K562 (cell line): ENCODE measurements around the gene CNTN6. TPM values are rescaled to one million over a fixed set of nuclear protein-coding genes. Genes with fewer than 3 reads are reported as not detected.

ENCODE experiments used
- ATAC-seq: fragments of 200-7000 bp; cut with Tn5 transposase; 3 replicates; pipeline ENCODE4 v1.9.1; 2020; ENCODE audit warnings: moderate library complexity
- BruUV-seq: library from RNA; stranded (reverse); fragments of 400-500 nt; replicated peaks from 2 replicates; lab custom pipeline; 2021; lab: Mats Ljungman, UMichigan
- CTCF ChIA-PET: fragments of 300-600 bp; formaldehyde crosslinking; extraction: SDS; loops from one replicate; lab custom pipeline; 2021; ENCODE audit warnings: low intra/inter-chr PET ratio; lab: Yijun Ruan, JAX
- POLR2A ChIA-PET: fragments of 300-600, 350-650 bp; sonication (Branson Sonifier 250); formaldehyde crosslinking; extraction: SDS; loops from one replicate; lab custom pipeline; 2021; ENCODE audit warnings: antibody characterized with exemption, inconsistent platforms; lab: Yijun Ruan, JAX
- DNase-seq, 4 experiments: peaks; one replicate each; pipeline versions ENCODE4 v3.0.0 to v3.0.0-alpha.2; 2011 to 2018; ENCODE audit warnings: low spot score in 3 of 4, mixed read lengths in 3 of 4; ENCODE audit errors: extremely low read depth in 1 of 4
- FAIRE-seq: peaks from 2 replicates; lab custom pipeline; 2011; peaks lifted over from hg19 to GRCh38; lab: Jason Lieb, UNC
- H2AFZ ChIP-seq: 2 replicates; pipeline ENCODE4 v1.6.0; 2011; ENCODE audit warnings: low read depth, low read length, control low read depth, inconsistent platforms
- H3K27ac ChIP-seq: fragments of 200-600 bp; 3 replicates; pipeline ENCODE4 v1.8.0; 2011; ENCODE audit warnings: low read depth, mild to moderate bottlenecking, control low read depth, inconsistent platforms, low read length, moderate library complexity, mixed read lengths; ENCODE audit errors: extremely low read depth
- H3K27me3 ChIP-seq, 2 experiments: fragments of 300-600 bp in 1 of 2; 2 replicates in 1 of 2; 3 replicates in 1 of 2; pipeline versions ENCODE4 v1.6.0 to v1.8.0; 2011; ENCODE audit warnings: inconsistent platforms in 2 of 2, low read length in 2 of 2, mild to moderate bottlenecking in 1 of 2, mixed read lengths in 1 of 2, moderate library complexity in 1 of 2; ENCODE audit not compliant: control insufficient read depth in 2 of 2, insufficient read depth in 2 of 2
- H3K36me3 ChIP-seq: fragments of 300-600 bp; 3 replicates; pipeline ENCODE4 v1.8.0; 2011; ENCODE audit warnings: mild to moderate bottlenecking, low read length, inconsistent platforms; ENCODE audit not compliant: control insufficient read depth, insufficient read depth
- H3K4me1 ChIP-seq, 2 experiments: fragments of 200-600 bp in 1 of 2; replicated peaks in 1 of 2; 2 replicates in 1 of 2; 3 replicates in 1 of 2; pipeline versions ENCODE4 v1.5.1 to v1.8.0; 2011; ENCODE audit warnings: inconsistent platforms in 2 of 2, low read length in 2 of 2, mild to moderate bottlenecking in 1 of 2, mixed read lengths in 1 of 2, moderate library complexity in 1 of 2; ENCODE audit not compliant: control insufficient read depth in 2 of 2, insufficient read depth in 2 of 2
- H3K4me2 ChIP-seq: 2 replicates; pipeline ENCODE4 v1.6.1; 2011; ENCODE audit warnings: low read length, control low read depth, inconsistent platforms, mixed read lengths; ENCODE audit not compliant: insufficient read depth
- H3K4me3 ChIP-seq: fragments of 200-600 bp; sonication (generic), shearing (Covaris generic); 2 replicates; pipeline ENCODE4 v1.5.1; 2016; ENCODE audit warnings: control low read depth, inconsistent platforms
- H3K79me2 ChIP-seq: fragments of 200-600 bp; 3 replicates; pipeline ENCODE4 v1.8.0; 2011; ENCODE audit warnings: low read length, inconsistent platforms; ENCODE audit not compliant: control insufficient read depth, insufficient read depth
- H3K9ac ChIP-seq, 2 experiments: 2 replicates each; pipeline versions ENCODE4 v1.6.0 to v1.6.1; 2011; ENCODE audit warnings: low read depth in 2 of 2, low read length in 2 of 2, control low read depth in 1 of 2, inconsistent platforms in 1 of 2, mild to moderate bottlenecking in 1 of 2, mixed read lengths in 1 of 2; ENCODE audit not compliant: insufficient read depth in 1 of 2
- H3K9me1 ChIP-seq: one replicate; pipeline ENCODE4 v1.6.0; 2011; ENCODE audit warnings: inconsistent platforms, mild to moderate bottlenecking, low read length, moderate library complexity; ENCODE audit not compliant: control insufficient read depth, insufficient read depth
- H3K9me3 ChIP-seq: replicated peaks from 2 replicates; pipeline ENCODE4 v1.5.1; 2011; ENCODE audit warnings: low read depth, low read length, inconsistent platforms; ENCODE audit not compliant: control insufficient read depth, insufficient read depth
- H4K20me1 ChIP-seq: replicated peaks from 2 replicates; pipeline ENCODE4 v1.6.1; 2011; ENCODE audit warnings: low read length, inconsistent platforms, mixed read lengths; ENCODE audit not compliant: control insufficient read depth, insufficient read depth
- DDX20 ChIP-seq: fragments of 450-650 bp; IDR thresholded peaks from 2 replicates; pipeline ENCODE4 v1.6.1; 2016; ENCODE audit warnings: missing genetic modification characterization, low read depth, mild to moderate bottlenecking, missing compliant biosample characterization, moderate library complexity
- SRSF9 ChIP-seq: fragments of 200-400 bp; formaldehyde crosslinking; IDR thresholded peaks from 2 replicates; pipeline ENCODE4 v1.6.1; 2017; ENCODE audit warnings: low read depth, low read length, borderline replicate concordance
- ZFX ChIP-seq: sonication (generic); formaldehyde crosslinking; IDR thresholded peaks from 2 replicates; pipeline ENCODE4 v1.8.0; 2022; ENCODE audit warnings: mild to moderate bottlenecking, missing genetic modification reagents, moderate library complexity
- in situ Hi-C: fragments of 300-500 bp; cut with MboI; formaldehyde crosslinking; loops from 4 replicates; pipeline ENCODE4 v1.15.0; 2018; ENCODE audit warnings: inconsistent platforms, mixed read lengths
- intact Hi-C: fragments of 100-400 bp; cut with micrococcal nuclease; formaldehyde crosslinking; loops from 2 replicates; pipeline ENCODE4 v1.14.2; 2022
- polyA plus RNA-seq, 8 experiments: library from polyadenylated mRNA; depleted of rRNA in 4 of 8; stranded (reverse) in 5 of 8; unstranded in 3 of 8; fragments of >200 nt; fragmentation: Nextera tagmentation in 2 of 8; fragmentation: Illumina TruSeq in 1 of 8; extraction: Ambion mirVana in 2 of 8; extraction: Trizol in 1 of 8; gene quantifications; 2 replicates each; pipeline versions ENCODE4 v1.2.1 to v1.2.3, GENCODE V29; 2011 to 2014; ENCODE audit warnings: inconsistent platforms in 1 of 8, missing spikeins in 1 of 8
- total RNA-seq, 7 experiments: library from RNA; depleted of rRNA in 6 of 7; stranded (reverse); fragments of >200 nt in 6 of 7; fragmentation: Illumina TruSeq in 2 of 7; extraction: Trizol in 2 of 7; gene quantifications; 2 replicates each; pipeline versions ENCODE4 v1.2.1 to v1.2.3, GENCODE V29; 2011 to 2021; ENCODE audit warnings: low replicate concordance in 1 of 7
- TF ChIP-seq, protein P1 (sequence below): fragments of 250-450 bp; sonication (Bioruptor Pico); IDR thresholded peaks from 2 replicates; pipeline ENCODE4 v1.4.0; 2020; ENCODE audit warnings: mild to moderate bottlenecking, moderate library complexity, borderline replicate concordance
- TF ChIP-seq, protein P2 (sequence below): fragments of 250-450 bp; sonication (Bioruptor Pico); IDR thresholded peaks from 2 replicates; pipeline ENCODE4 v1.5.0; 2021
- TF ChIP-seq, protein P3 (sequence below): sonication (generic); formaldehyde crosslinking; IDR thresholded peaks from 2 replicates; pipeline ENCODE4 v1.8.0; 2022; ENCODE audit warnings: mild to moderate bottlenecking, missing genetic modification reagents
- TF ChIP-seq, protein P4 (sequence below): fragments of 450-650 bp; IDR thresholded peaks from 2 replicates; pipeline ENCODE4 v1.6.1; 2016; ENCODE audit warnings: low read depth
- TF ChIP-seq, protein P5 (sequence below): fragments of 450-650 bp; IDR thresholded peaks from 2 replicates; pipeline ENCODE4 v1.6.1; 2016; ENCODE audit warnings: antibody characterized with exemption

The CNTN6 gene
- total and polyA plus RNA-seq, 9 of the 15 experiments (the other 6 are each of a cell fraction or from before 2014, with no cell fraction given), result not detected

DNA sequence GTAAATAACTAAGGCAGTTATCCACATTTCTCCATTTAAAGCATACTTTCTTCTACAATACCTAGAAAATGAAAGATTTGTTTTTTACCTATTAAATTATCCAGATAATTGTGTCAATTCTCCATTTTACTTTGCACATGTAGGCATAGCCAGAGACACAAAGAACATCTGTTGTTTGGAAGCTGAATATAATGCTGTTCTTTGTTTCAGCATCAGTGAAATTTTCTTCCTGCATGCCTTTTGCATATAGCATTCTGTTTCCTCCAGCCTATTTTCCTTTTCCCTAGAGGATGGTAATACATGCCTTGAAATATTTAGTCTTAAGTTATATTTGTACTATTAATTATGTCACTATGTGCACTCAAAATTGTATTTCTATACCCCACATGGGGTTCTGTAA is 233.7 kb downstream of the CNTN6 start:
- Histone ChIP-seq H3K27me3 (no peaks in the 10 kb centered on the region), H3K36me3 (no peaks in the 10 kb centered on the region), H3K9me3 (no peaks in the 10 kb centered on the region), H3K4me2 (no peak overlapping the region), H3K9ac (no peak overlapping the region), H3K27ac (no peak overlapping the region), H4K20me1 (no peaks in the 10 kb centered on the region), H2AFZ (no peak overlapping the region), H3K9me1 (no peaks in the 10 kb centered on the region), H3K4me3 (no peak overlapping the region), H3K4me1 (no peaks in the 10 kb centered on the region), H3K79me2 (no peaks in the 10 kb centered on the region)
- in situ Hi-C loops (no loop called here), intact Hi-C loops (no loop called here)
- no peak for ATAC-seq
- ChIA-PET CTCF (no interaction called here), POLR2A (no interaction called here)
- DNase-seq, result no peak
- no TSS peak for BruUV-seq
- FAIRE-seq, result no peak
- TF ChIP-seq, protein P1, sequence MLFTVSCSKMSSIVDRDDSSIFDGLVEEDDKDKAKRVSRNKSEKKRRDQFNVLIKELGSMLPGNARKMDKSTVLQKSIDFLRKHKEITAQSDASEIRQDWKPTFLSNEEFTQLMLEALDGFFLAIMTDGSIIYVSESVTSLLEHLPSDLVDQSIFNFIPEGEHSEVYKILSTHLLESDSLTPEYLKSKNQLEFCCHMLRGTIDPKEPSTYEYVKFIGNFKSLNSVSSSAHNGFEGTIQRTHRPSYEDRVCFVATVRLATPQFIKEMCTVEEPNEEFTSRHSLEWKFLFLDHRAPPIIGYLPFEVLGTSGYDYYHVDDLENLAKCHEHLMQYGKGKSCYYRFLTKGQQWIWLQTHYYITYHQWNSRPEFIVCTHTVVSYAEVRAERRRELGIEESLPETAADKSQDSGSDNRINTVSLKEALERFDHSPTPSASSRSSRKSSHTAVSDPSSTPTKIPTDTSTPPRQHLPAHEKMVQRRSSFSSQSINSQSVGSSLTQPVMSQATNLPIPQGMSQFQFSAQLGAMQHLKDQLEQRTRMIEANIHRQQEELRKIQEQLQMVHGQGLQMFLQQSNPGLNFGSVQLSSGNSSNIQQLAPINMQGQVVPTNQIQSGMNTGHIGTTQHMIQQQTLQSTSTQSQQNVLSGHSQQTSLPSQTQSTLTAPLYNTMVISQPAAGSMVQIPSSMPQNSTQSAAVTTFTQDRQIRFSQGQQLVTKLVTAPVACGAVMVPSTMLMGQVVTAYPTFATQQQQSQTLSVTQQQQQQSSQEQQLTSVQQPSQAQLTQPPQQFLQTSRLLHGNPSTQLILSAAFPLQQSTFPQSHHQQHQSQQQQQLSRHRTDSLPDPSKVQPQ (CRISPR knock-in tag), result no peak
- TF ChIP-seq SRSF9 (no peak), ZFX (CRISPR knock-in tag) (no peak), DDX20 (no peak)
- TF ChIP-seq, protein P2, sequence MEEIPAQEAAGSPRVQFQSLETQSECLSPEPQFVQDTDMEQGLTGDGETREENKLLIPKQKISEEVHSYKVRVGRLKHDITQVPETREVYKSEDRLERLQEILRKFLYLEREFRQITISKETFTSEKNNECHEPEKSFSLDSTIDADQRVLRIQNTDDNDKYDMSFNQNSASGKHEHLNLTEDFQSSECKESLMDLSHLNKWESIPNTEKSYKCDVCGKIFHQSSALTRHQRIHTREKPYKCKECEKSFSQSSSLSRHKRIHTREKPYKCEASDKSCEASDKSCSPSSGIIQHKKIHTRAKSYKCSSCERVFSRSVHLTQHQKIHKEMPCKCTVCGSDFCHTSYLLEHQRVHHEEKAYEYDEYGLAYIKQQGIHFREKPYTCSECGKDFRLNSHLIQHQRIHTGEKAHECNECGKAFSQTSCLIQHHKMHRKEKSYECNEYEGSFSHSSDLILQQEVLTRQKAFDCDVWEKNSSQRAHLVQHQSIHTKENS (CRISPR knock-in tag), result no peak
- TF ChIP-seq, protein P3, sequence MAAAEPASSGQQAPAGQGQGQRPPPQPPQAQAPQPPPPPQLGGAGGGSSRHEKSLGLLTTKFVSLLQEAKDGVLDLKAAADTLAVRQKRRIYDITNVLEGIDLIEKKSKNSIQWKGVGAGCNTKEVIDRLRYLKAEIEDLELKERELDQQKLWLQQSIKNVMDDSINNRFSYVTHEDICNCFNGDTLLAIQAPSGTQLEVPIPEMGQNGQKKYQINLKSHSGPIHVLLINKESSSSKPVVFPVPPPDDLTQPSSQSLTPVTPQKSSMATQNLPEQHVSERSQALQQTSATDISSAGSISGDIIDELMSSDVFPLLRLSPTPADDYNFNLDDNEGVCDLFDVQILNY (CRISPR knock-in tag), result no peak
- TF ChIP-seq, protein P4, sequence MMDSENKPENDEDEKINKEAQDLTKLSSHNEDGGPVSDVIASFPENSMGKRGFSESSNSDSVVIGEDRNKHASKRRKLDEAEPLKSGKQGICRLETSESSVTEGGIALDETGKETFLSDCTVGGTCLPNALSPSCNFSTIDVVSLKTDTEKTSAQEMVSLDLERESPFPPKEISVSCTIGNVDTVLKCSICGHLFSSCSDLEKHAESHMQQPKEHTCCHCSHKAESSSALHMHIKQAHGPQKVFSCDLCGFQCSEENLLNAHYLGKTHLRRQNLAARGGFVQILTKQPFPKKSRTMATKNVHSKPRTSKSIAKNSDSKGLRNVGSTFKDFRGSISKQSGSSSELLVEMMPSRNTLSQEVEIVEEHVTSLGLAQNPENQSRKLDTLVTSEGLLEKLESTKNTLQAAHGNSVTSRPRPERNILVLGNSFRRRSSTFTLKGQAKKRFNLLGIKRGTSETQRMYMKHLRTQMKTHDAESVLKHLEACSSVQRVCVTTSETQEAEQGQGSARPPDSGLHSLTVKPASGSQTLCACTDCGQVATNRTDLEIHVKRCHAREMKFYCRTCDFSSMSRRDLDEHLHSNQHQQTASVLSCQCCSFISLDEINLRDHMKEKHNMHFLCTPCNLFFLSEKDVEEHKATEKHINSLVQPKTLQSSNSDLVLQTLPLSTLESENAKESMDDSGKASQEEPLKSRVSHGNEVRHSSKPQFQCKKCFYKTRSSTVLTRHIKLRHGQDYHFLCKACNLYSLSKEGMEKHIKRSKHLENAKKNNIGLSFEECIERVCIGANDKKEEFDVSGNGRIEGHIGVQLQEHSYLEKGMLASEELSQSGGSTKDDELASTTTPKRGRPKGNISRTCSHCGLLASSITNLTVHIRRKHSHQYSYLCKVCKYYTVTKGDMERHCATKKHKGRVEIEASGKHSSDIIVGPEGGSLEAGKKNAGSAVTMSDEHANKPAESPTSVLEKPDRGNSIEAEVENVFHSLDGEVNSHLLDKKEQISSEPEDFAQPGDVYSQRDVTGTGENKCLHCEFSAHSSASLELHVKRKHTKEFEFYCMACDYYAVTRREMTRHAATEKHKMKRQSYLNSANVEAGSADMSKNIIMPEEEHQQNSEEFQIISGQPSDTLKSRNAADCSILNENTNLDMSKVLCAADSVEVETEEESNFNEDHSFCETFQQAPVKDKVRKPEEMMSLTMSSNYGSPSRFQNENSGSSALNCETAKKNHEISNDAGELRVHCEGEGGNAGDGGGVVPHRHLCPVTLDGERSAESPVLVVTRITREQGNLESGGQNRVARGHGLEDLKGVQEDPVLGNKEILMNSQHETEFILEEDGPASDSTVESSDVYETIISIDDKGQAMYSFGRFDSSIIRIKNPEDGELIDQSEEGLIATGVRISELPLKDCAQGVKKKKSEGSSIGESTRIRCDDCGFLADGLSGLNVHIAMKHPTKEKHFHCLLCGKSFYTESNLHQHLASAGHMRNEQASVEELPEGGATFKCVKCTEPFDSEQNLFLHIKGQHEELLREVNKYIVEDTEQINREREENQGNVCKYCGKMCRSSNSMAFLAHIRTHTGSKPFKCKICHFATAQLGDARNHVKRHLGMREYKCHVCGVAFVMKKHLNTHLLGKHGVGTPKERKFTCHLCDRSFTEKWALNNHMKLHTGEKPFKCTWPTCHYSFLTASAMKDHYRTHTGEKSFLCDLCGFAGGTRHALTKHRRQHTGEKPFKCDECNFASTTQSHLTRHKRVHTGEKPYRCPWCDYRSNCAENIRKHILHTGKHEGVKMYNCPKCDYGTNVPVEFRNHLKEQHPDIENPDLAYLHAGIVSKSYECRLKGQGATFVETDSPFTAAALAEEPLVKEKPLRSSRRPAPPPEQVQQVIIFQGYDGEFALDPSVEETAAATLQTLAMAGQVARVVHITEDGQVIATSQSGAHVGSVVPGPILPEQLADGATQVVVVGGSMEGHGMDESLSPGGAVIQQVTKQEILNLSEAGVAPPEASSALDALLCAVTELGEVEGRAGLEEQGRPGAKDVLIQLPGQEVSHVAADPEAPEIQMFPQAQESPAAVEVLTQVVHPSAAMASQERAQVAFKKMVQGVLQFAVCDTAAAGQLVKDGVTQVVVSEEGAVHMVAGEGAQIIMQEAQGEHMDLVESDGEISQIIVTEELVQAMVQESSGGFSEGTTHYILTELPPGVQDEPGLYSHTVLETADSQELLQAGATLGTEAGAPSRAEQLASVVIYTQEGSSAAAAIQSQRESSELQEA, result no peak
- TF ChIP-seq, protein P5, sequence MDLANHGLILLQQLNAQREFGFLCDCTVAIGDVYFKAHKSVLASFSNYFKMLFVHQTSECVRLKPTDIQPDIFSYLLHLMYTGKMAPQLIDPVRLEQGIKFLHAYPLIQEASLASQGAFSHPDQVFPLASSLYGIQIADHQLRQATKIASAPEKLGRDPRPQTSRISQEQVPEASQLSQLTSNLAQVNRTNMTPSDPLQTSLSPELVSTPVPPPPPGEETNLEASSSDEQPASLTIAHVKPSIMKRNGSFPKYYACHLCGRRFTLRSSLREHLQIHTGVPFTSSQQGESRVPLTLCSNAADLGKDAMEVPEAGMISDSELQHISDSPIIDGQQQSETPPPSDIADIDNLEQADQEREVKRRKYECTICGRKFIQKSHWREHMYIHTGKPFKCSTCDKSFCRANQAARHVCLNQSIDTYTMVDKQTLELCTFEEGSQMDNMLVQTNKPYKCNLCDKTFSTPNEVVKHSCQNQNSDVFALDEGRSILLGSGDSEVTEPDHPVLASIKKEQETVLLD, result no peak
